Fibroblast of peridontal ligament (primary cell): ENCODE data around the gene TP53BP2.
"Not testable (repeated sequence)": the region's sequence is repeated elsewhere in the genome, so short reads cannot be mapped to it uniquely, and the experiment has no call there.

ENCODE experiments used
- DNase-seq: peaks from one replicate; pipeline ENCODE4 v3.0.0-alpha.2; 2010; ENCODE audit errors: extremely low read depth

TP53BP2 gene

GRCh38 chr1:223845810-223846682, at the start of gene TP53BP2:
Gene TP53BP2 (minus strand): TSS chr1:223845947. CDS start chr1:223845680, 267 bp downstream.
- peak; percentile 85 for DNase-seq

- not testable (repeated sequence) for DNase-seq
Observed at GRCh38 chr1:223890494-223890893, 44.7 kb upstream of the TP53BP2 start.

GRCh38 chr1:223889319-223889718, 43.6 kb upstream of the TP53BP2 start:
- not testable (repeated sequence) for DNase-seq

- DNase-seq, result peak; percentile 92
Observed at GRCh38 chr1:223887747-223888418, 42.1 kb upstream of the TP53BP2 start.

GRCh38 chr1:223886516-223886921, 40.8 kb upstream of the TP53BP2 start:
- no peak for DNase-seq

GRCh38 chr1:223885614-223886013, 39.9 kb upstream of the TP53BP2 start:
- no peak for DNase-seq

GRCh38 chr1:223878598-223879325, 33.0 kb upstream of the TP53BP2 start:
- no peak for DNase-seq

- DNase-seq, result no peak
Observed at GRCh38 chr1:223877804-223878203, 32.1 kb upstream of the TP53BP2 start.

GRCh38 chr1:223876590-223876989, 30.8 kb upstream of the TP53BP2 start:
- no peak for DNase-seq

GRCh38 chr1:223873044-223873443, 27.3 kb upstream of the TP53BP2 start:
- no peak for DNase-seq

GRCh38 chr1:223872308-223872901, 26.7 kb upstream of the TP53BP2 start:
- DNase-seq, result peak; percentile 45

GRCh38 chr1:223870617-223871574, 25.1 kb upstream of the TP53BP2 start:
- no peak for DNase-seq

- DNase-seq, result not testable (repeated sequence)
Observed at GRCh38 chr1:223864599-223865368, 19.0 kb upstream of the TP53BP2 start.

GRCh38 chr1:223864084-223864483, 18.3 kb upstream of the TP53BP2 start:
- DNase-seq, result no peak

- DNase-seq, result no peak
Observed at GRCh38 chr1:223861904-223862303, 16.2 kb upstream of the TP53BP2 start.

- no peak for DNase-seq
Observed at GRCh38 chr1:223860051-223860622, 14.4 kb upstream of the TP53BP2 start.

GRCh38 chr1:223859058-223859457, 13.3 kb upstream of the TP53BP2 start:
- DNase-seq, result no peak

GRCh38 chr1:223856386-223856785, 10.6 kb upstream of the TP53BP2 start:
- DNase-seq, result no peak

GRCh38 chr1:223853748-223854147, 8.0 kb upstream of the TP53BP2 start:
- no peak for DNase-seq

- peak; percentile 39 for DNase-seq
Observed at GRCh38 chr1:223853275-223853674, 7.5 kb upstream of the TP53BP2 start.
